ENCODE results near the gene STAT5B.

The STAT5B gene

DNA sequence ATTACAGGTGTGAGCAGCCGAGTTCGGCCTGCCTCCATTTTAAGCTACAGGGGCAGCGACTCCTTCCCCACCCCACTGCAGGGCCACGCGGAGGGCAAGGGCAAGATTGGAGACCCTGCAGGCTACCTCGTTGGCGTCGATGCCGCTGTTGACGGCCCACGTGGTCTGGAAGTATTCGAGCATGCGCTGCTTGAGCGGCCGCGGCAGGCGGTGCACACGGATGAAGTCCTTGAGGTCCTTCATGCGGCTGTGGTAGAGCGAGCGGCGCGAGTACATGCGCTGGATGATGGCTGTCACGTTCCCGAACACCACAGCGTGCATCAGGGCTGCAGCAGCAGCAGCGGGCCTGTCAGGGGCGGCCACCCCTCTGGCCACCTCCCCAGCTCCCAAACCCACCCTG lies 106.8 kb downstream of the STAT5B start:
- DNase-seq, result no peak

DNA sequence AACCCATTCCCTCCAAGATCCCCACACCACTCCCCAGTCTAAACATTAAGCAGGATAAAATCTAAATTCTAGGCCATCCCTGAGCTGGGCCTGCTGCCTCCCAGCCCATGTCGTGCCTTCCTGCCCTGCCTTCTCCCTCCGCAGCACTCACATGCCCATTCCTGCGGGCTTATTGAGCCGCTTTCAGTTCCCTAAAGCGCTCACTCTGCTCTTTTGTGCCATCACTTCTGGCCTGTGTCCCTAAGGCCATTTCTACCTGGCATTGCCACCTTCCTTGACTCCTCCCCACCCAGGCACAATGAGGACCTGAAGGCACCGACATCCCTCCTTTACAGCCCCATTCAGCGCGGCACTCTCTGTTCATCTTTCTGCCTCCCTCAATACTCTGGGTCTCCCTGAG lies 108.4 kb downstream of the STAT5B start:
- no peak for DNase-seq

DNA sequence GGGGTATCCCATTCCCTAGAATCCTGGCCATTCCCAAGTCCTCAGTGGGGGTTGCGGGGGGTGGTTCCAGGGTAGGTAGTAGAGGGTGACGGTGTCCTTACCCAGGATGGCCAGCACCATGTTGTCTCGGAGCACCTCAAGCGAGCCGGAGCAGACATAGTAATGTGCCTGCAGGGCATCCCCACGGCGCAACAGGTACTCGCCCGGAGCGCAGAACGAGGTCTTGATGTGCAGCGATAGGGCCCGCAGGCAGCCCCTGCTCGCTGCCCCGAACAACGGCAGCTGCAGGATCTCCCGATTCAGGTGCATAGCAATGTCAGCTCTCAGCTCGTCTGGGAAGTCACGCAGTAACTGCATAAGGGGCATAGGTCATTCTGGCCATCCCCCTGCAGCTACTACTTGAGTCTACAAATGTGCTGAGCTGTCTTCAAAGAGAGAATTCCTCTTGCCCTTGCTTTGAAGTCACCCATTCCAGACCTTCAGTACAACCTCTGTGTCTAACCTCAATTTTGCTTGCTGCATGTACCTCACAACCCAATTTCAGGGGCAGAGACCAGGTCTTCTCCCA lies 109.9 kb downstream of the STAT5B start:
- no peak for DNase-seq

DNA sequence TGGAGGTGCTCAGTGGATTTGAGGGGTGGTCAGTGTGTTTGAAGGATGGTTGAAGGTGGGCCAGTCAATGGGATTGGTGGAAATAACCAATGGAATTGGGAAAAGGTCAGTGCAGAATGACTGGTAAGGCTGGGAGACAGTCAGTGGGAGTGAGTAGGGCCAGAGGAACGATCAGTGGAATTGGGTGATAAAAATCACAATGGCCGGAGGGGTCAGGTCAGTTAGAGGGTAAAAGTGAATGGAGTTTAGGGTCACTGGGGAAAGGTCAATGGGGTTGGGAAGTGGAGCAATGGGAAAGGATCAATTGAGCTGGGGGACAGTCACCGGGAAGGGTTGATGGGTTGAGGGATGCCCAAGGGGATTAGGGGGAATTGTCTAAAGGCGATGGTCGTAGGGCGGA lies 110.4 kb downstream of the STAT5B start:
- DNase-seq, result no peak

DNA sequence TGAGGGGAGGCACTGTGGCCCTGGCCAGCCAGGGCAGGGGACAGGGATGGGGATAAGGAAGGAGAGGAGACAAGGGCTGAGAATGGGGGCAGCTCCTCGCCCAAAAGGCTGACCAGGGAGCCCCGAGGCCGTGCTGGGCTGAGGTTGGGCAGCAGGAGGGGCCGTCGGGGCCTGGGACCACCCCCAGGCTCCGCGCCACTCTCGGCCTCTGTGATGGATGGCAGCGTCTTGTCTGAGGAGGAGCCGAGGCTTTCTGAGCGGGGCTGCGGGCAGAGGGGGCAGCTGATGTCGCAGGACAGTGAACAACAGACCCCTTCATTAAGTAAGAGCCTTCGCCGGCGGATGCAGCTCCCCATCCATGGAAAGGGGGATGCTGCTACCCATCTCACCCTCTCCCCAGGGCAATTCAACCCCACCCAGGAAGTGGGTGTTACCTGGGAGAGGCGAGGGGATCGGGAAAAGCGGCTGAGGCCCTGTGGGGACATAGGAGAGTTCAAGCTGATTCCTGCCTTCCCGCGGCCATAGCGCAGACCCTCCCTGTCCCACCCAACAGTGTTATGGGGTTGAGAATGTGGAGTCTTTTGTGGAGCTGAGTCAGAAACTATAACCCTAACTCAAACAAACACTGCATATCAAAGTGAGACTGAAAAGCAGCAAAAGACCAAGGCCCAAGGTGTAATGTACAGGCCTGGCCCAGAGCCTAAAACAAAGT lies 112.3 kb downstream of the STAT5B start:
- no peak for DNase-seq

DNA sequence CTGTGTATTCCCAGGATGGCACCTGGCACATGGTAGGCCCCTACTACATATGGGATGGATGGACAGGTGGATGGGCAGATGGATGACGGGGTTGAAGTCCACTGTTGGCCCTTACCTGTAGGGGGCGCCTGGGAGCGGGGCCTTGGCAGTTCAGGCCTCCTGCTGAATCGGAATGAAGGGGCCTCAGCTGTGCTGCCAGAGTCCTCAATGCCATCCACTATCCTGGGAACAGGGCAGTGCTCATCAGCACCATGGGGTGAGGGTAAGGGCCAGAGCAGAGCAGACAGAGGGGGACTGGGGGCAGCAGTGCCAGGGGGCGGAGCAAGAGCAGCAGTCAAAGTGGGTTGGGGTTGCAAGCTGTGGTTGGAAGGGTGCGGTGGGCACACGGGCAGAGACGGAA lies 113.1 kb downstream of the STAT5B start:
- DNase-seq, result no peak

DNA sequence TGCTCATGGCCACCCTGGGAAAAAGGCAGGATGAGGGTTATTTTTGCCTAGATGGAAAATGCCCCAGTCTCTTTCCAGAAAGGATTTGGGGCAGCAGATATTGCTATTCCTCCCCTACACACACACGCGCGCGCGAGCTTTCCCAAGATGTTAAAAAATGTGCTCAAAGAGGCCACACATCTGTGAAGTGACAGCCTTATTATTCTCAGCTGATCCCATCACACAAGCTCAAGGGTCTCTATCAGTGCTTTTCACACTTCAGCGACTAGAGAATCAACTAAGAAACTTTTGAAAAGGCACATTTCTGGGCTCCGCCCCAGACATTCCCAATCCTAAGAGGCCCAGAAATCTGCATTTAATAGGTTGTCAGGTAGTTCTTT lies 115.7 kb downstream of the STAT5B start:
- no peak for DNase-seq

DNA sequence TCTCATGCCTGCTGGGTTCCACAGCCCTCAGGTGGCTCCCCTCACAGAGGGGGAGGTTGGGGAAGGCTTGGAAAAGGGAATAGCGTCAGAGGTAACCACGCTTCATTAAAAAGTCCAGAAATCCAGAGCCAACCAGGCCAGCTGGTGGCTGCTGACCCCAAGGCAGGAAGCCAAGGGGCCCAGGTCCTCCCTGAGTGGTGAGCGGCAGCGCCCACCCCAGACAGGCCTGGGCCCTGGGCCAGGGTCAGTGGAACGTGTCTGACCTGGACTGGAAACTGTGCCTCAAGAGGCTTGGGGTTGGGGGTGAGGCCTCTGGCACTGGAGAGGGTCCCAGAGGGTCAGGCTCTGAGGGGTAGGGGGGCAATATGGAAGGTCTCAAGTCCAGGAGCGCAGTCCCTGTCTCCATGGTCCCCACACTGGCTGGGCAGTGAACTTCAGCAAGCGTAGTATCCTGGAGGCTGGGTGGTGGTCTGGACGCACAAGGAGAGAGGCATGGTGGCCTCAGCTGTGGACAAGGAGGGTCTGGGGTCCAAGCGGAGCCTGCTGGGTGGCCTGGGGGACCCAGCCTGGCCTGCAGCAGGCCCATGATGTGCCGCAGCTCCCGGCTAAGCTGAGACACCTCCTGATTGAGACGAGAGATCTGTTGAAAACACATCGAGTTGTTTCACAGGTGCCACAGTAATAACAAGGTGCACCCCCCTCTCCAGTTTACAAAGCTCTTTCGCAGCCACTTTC lies 116.2 kb downstream of the STAT5B start:
- no peak for DNase-seq

DNA sequence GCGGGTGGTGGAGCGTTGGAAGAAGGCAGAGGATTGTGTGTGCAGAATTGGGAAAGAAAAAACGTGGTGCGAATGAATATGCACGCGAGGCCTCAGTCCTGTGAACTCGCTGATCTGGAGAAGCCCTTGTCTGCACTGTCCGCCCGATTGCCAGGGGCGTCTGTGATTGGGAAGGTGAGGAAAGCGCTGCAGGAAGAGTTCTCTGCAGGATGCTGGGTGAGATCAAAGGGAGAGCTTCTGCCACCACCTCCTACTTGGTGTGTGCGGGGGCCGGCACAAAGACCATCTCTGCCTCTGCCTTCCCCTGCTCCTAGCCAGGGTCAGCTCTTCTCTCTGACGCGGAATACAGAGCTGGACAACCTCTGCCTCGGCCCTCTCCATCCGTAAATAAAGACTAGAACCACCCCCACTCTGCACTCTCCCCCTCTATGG lies 120.6 kb downstream of the STAT5B start:
- DNase-seq, result no peak

DNA sequence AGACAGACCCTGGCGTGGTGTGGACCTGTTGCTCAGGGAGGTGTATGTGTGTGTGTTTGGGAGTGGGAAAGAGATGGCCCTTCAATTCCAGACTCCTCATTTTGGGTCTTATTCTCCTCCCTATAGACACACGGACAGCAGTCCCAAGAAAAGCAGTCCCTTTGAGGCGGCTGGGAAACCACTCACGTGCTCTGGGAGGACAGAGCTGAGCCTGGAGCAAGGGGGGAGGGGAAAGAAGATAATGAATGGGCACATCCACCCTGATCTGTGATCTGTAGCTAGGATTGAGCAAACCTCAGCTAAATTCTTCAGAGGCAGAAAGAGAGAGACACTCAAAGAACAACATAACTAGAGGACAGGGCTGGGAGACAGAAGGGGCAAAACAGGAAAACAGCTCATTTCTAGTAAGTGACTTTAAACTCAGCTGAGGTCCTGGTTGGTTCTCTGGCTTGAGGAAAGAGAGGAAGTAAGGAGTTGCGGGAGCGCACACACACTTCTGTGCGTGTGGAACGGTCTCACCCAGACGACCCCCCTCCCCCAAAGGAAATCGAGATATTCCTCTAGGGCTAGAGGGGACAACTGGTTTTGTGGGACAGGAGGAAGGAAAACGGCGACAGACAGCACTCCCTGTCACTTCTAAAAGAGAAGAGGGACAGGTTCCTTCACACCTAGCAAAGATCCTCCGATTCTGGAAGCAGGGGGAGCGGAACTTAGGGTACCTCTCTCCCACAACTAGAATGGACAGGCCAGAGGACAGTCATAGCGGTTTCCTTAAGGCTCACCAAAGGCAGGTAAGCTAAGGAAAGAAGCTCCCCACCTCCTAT lies 122.1 kb downstream of the STAT5B start:
- DNase-seq, result peak; percentile 32

Measured in fibroblast of skin of right biceps (primary cell).